Ureter (tissue), 1 donor: ENCODE measurements around the gene COX4I2. TPM values are rescaled to one million over a fixed set of nuclear protein-coding genes. Genes with fewer than 3 reads are reported as not detected.

Experiments
- DNase-seq: peaks from one replicate; pipeline ENCODE4 v3.0.0-alpha.2; 2020; ENCODE audit warnings: low spot score
- total RNA-seq: library from RNA; stranded (reverse); gene quantifications from one replicate; pipeline ENCODE4 v1.2.4, GENCODE V29; 2023
- donor health status: DM: yes; HTN: yes; CAD: no.

The COX4I2 gene
- total RNA-seq, 1 donor from 2014 or later: 4.0 TPM

DNA sequence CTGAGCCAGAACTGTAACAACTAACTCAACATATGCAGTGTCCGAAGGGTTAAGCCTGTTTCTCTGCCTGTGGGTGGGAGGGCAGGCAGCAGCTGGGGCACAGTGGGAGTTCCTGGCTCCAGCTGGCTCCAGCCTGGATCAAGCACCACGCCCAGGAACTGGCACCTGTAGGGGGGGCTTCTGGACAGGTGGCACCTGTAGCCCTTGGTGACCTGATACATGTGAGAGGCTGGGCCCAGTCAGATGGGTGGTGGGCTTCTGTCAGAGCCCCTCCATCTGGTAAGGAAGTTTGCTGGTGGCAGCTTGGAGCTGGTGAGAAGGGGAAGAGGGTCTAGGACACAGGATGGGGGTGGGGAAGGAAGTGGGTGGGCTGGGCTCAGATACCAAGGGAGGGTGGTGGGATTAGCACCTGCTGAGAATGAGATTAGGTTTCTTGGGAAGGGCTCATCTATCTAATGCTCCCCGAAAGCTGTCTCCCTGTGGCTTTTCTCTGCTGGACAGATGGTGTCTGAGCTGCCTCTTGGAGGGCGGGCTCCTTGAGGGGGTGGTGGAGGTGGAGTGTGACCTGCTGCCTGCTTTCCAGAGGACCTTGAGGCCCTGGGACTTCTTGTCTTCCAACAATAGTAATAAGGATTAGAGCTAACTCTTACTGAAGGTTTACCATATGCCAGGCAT is 56.4 kb downstream of the COX4I2 start:
- no peak for DNase-seq

Other genes starting within 250 kb of the COX4I2 start
- not detected for gene DEFB119, start 247.3 kb upstream of the COX4I2 start, total RNA-seq
- gene DEFB121, start 231.7 kb upstream of the COX4I2 start, total RNA-seq: not detected
- not detected for gene DEFB123, start 197.3 kb upstream of the COX4I2 start, total RNA-seq
- 3.3 TPM for gene DEFB124, start 162.8 kb upstream of the COX4I2 start, total RNA-seq
- 8.6 TPM for gene REM1, start 162.6 kb upstream of the COX4I2 start, total RNA-seq
- gene HM13, start 123.5 kb upstream of the COX4I2 start, total RNA-seq: 176 TPM
- 367 TPM for gene ID1, start 32.6 kb upstream of the COX4I2 start, total RNA-seq
- 91.4 TPM for gene BCL2L1, start 85.0 kb downstream of the COX4I2 start, total RNA-seq
- 0.81 TPM for gene TPX2, start 101.4 kb downstream of the COX4I2 start, total RNA-seq
- not detected for gene MYLK2, start 181.4 kb downstream of the COX4I2 start, total RNA-seq
- gene FOXS1, start 207.7 kb downstream of the COX4I2 start, total RNA-seq: not detected
- 4.7 TPM for gene DUSP15, start 232.6 kb downstream of the COX4I2 start, total RNA-seq
- gene TTLL9, start 232.7 kb downstream of the COX4I2 start, total RNA-seq: 0.86 TPM